Activated naive CD8-positive, alpha-beta T cell treated with anti-CD3 and anti-CD28 coated beads for 36 hours (primary cell): ENCODE measurements around the gene PPFIBP1. TPM values are rescaled to one million over a fixed set of nuclear protein-coding genes. Genes with fewer than 3 reads are reported as not detected.
"Not testable (repeated sequence)": the region's sequence is repeated elsewhere in the genome, so short reads cannot be mapped to it uniquely, and the experiment has no call there.

Experiments used
- DNase-seq: peaks from one replicate; pipeline ENCODE4 v3.0.0; 2021
- H3K27ac Mint-ChIP-seq: one replicate; pipeline ENCODE4 v1.8.0; 2022; ENCODE audit warnings: mild to moderate bottlenecking, moderate library complexity, mixed read lengths
- H3K27me3 Mint-ChIP-seq: one replicate; pipeline ENCODE4 v1.8.0; 2022; ENCODE audit warnings: mild to moderate bottlenecking, mixed read lengths
- H3K36me3 Mint-ChIP-seq: one replicate; pipeline ENCODE4 v1.8.0; 2021; ENCODE audit warnings: mild to moderate bottlenecking, mixed read lengths
- H3K4me1 Mint-ChIP-seq: one replicate; pipeline ENCODE4 v1.8.0; 2021; ENCODE audit warnings: mixed read lengths
- H3K4me3 Mint-ChIP-seq: one replicate; pipeline ENCODE4 v1.8.0; 2022; ENCODE audit warnings: mild to moderate bottlenecking, moderate library complexity, mixed read lengths
- H3K9me3 Mint-ChIP-seq: one replicate; pipeline ENCODE4 v1.8.0; 2022; ENCODE audit warnings: mixed read lengths
- total RNA-seq, 2 experiments: library from RNA; stranded (reverse); gene quantifications; one replicate each; pipeline ENCODE4 v1.2.3, GENCODE V29; 2021

Gene PPFIBP1
- total RNA-seq, 2 experiments from 2014 or later, result 22.2 to 22.5 TPM

- Mint-ChIP-seq H3K9me3 (no peaks in the 10 kb centered on the region), H3K4me1 (peaks cover 23% of the 10 kb centered on the region), H3K4me3 (peak overlapping the region; percentile 95), H3K27me3 (peaks cover 7% of the 10 kb centered on the region), H3K27ac (peak overlapping the region; percentile 96), H3K36me3 (peaks cover 16% of the 10 kb centered on the region)
- no peak for DNase-seq
Observed at GRCh38 chr12:27709932-27710591, 186.1 kb downstream of the PPFIBP1 start.

DNA sequence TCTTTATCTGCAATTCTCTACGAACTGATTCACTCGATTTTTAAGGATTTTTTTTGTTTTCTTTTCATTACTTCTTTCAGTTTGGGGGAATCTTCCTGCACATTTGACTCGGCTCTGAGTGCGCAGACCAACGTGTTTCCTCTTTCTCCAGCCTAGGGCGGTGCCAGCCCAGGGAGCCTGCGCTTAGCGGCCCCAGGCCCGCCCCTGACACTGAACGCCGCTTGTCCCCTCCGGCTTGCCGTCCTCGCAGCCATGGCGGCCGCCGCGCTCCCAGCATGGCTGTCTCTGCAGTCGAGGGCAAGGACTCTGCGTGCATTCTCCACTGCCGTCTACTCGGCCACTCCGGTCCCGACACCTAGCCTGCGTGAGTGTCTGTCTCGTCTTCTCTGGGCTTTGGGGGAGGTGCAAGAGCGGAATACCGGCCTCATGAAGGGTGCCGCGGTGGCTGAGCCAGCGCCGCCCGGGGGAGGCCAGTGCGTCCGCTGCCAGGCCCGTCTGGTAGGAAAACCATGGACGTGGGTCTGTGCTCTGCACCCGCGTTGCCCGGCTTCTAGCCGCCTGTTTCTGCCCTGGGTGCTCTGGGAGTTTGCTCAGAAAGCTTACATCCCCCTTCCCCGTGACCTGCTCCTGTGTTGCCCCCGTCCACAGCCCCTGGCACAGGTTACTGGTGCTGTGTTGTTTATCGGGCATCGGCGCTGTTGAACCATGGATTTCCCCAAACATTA lies 186.7 kb downstream of the PPFIBP1 start, which contains the start of gene MRPS35:
MRPS35 (plus strand) TSS at position 241 of the 725 bp plus-strand sequence; CDS start at position 253, 12 bp downstream.
- Mint-ChIP-seq H3K27ac (peak within 1 kb of the TSS; percentile 96), H3K36me3 (peaks cover 17% of the 10 kb centered on the region), H3K4me1 (peaks cover 24% of the 10 kb centered on the region), H3K9me3 (no peaks in the 10 kb centered on the region), H3K4me3 (peak within 1 kb of the TSS; percentile 95), H3K27me3 (peaks cover 7% of the 10 kb centered on the region)
- peak; percentile 93 for DNase-seq

DNA sequence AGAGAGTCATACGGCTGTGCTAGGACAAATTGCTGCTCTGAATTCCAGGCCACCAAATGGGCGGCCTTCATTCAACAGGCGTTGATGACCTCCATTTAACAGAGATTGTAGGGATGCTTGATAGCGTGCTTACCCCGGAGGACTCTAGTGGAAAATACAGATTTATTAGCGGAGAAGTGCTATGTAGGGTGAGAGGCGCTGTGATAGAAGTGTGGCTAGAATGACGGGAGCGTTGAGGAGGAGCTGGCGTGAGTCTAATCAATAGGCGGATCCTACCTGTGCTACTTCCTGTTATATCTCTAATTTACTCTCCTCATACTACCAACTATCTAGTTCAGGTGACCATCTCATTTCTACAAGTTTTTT lies 187.3 kb downstream of the PPFIBP1 start:
- H3K9me3 Mint-ChIP-seq, result no peaks in the 10 kb centered on the region
- peaks cover 19% of the 10 kb centered on the region for H3K36me3 Mint-ChIP-seq
- H3K4me1 Mint-ChIP-seq, result peaks cover 24% of the 10 kb centered on the region
- peaks cover 7% of the 10 kb centered on the region for H3K27me3 Mint-ChIP-seq
- peak overlapping the region; percentile 96 for H3K27ac Mint-ChIP-seq
- peak; percentile 20 for DNase-seq
- peak overlapping the region; percentile 95 for H3K4me3 Mint-ChIP-seq

GRCh38 chr12:27711967-27712366 lies 188.0 kb downstream of the PPFIBP1 start:
- Mint-ChIP-seq H3K4me3 (peak overlapping the region; percentile 95), H3K4me1 (peaks cover 24% of the 10 kb centered on the region), H3K9me3 (no peaks in the 10 kb centered on the region), H3K36me3 (peaks cover 20% of the 10 kb centered on the region), H3K27ac (peak overlapping the region; percentile 96), H3K27me3 (peaks cover 7% of the 10 kb centered on the region)
- DNase-seq, result no peak

DNA sequence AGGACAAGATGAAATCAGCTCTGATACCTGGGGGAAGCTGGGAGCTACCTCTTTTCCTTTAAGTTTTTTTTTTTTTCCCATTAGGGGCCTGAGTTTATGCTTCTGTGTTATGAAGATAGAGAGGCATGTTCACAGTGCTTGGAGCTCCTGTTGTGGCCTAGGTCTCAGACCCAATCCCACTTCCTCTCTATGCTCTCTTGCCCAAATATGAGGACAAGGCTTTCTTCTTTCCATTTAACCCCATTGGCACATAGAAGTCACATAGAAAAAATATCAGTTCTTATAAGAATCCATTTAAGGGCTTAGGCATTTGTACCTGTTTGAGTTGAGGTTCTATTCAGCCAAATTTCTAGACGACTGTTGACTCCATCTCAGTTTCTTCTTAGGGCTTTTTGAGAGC lies 199.2 kb downstream of the PPFIBP1 start:
- H3K9me3 Mint-ChIP-seq, result no peaks in the 10 kb centered on the region
- no peaks in the 10 kb centered on the region for H3K27me3 Mint-ChIP-seq
- no peak overlapping the region for H3K27ac Mint-ChIP-seq
- no peak overlapping the region for H3K4me3 Mint-ChIP-seq
- H3K4me1 Mint-ChIP-seq, result peaks cover 7% of the 10 kb centered on the region
- no peak for DNase-seq
- H3K36me3 Mint-ChIP-seq, result peaks cover 10% of the 10 kb centered on the region

DNA sequence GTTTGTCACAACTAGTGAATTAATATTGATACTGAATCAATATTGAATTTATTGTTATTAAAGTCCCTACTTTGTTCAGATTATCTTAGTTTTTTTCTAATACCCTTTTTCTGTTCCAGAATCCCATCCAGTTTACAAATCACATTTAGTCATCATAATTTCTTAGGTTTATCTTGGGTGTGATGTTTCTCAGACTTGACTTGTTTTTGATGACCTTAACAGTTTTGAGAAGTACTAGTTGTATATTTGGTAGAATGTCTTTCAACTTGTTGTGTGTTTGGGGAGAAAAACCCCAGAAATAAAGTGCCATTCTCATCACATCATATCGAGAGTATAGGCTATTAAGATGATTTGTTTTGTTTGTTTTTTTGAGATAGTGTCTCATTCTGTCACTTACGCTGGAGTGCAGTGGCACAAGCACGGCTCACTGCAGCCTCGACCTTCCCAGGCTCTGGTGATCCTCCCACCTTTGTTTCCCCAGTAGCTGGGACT lies 206.1 kb downstream of the PPFIBP1 start:
- Mint-ChIP-seq H3K27me3 (no peaks in the 10 kb centered on the region), H3K9me3 (no peaks in the 10 kb centered on the region), H3K4me1 (peaks cover 2% of the 10 kb centered on the region), H3K36me3 (peaks cover 17% of the 10 kb centered on the region), H3K4me3 (no peak overlapping the region), H3K27ac (no peak overlapping the region)
- no peak for DNase-seq

DNA sequence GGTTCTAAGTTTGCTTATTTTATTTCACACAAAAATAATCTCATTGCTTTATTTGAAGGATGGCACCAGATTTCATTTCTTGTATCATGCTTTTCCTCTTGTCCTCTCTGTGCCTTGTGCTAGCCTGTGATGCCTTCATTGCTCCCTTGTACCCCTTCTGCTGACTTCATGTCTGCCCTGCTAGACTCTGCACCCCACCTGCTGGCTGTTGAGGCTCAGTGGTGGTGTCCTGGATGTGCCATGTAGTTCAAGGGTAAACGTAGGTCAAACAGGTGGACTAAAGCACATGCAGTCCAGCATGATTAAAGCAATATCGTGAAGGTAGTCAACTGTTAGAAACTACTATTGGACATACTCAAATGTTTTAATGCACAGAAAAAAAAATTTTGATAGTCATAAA lies 208.3 kb downstream of the PPFIBP1 start:
- Mint-ChIP-seq H3K9me3 (no peaks in the 10 kb centered on the region), H3K4me1 (peaks cover 2% of the 10 kb centered on the region), H3K4me3 (no peak overlapping the region), H3K27ac (no peak overlapping the region), H3K36me3 (peaks cover 12% of the 10 kb centered on the region), H3K27me3 (no peaks in the 10 kb centered on the region)
- no peak for DNase-seq

- peaks cover 12% of the 10 kb centered on the region for H3K36me3 Mint-ChIP-seq
- H3K4me1 Mint-ChIP-seq, result peaks cover 2% of the 10 kb centered on the region
- no peak overlapping the region for H3K4me3 Mint-ChIP-seq
- DNase-seq, result peak; percentile 20
- no peaks in the 10 kb centered on the region for H3K9me3 Mint-ChIP-seq
- H3K27ac Mint-ChIP-seq, result no peak overlapping the region
- no peaks in the 10 kb centered on the region for H3K27me3 Mint-ChIP-seq
Observed at GRCh38 chr12:27733052-27733656, 209.1 kb downstream of the PPFIBP1 start.

- H3K4me1 Mint-ChIP-seq, result peaks cover 2% of the 10 kb centered on the region
- H3K27me3 Mint-ChIP-seq, result no peaks in the 10 kb centered on the region
- no peak overlapping the region for H3K4me3 Mint-ChIP-seq
- no peaks in the 10 kb centered on the region for H3K9me3 Mint-ChIP-seq
- H3K27ac Mint-ChIP-seq, result no peak overlapping the region
- no peak for DNase-seq
- peaks cover 12% of the 10 kb centered on the region for H3K36me3 Mint-ChIP-seq
Observed at GRCh38 chr12:27733791-27734190, 209.8 kb downstream of the PPFIBP1 start.

- H3K9me3 Mint-ChIP-seq, H3K27me3 Mint-ChIP-seq, H3K4me1 Mint-ChIP-seq, DNase-seq, H3K27ac Mint-ChIP-seq, H3K4me3 Mint-ChIP-seq: not testable (repeated sequence)
- H3K36me3 Mint-ChIP-seq, result peaks cover 12% of the 10 kb centered on the region
Observed at GRCh38 chr12:27734321-27734720, 210.3 kb downstream of the PPFIBP1 start.

DNA sequence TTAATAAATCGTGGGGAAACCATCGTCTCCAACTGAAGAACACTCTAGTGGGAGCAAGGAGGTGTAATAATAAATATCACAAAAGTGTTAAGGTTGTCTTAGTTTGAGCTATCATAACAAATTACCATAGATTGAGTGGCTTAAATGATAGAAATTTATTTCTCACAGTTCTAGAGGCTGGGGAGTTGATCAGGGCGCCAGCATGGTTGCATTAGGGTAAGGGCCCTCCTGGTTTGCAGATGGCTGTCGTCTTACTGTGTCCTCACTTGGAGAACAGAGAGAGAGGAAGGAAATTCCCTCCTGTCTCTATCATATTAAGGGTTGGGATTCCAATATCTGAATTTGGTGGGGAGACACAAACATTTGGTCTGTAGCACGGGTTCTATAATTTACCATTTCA lies 219.6 kb downstream of the PPFIBP1 start:
- peaks cover 9% of the 10 kb centered on the region for H3K4me1 Mint-ChIP-seq
- no peak overlapping the region for H3K4me3 Mint-ChIP-seq
- H3K27ac Mint-ChIP-seq, result no peak overlapping the region
- DNase-seq, result no peak
- H3K27me3 Mint-ChIP-seq, result no peaks in the 10 kb centered on the region
- peaks cover 35% of the 10 kb centered on the region for H3K36me3 Mint-ChIP-seq
- H3K9me3 Mint-ChIP-seq, result no peaks in the 10 kb centered on the region

Other genes with a start within 250 kb of the PPFIBP1 start
- 10 to 100 TPM; 10.8 to 13.3 TPM for gene BMAL2, start 191.4 kb upstream of the PPFIBP1 start, total RNA-seq
- not detected for gene SMCO2, start 77.5 kb upstream of the PPFIBP1 start, total RNA-seq
- under 1 TPM; 0.20 to 0.33 TPM for gene REP15, start 172.2 kb downstream of the PPFIBP1 start, total RNA-seq
- 10 to 100 TPM; 69.5 to 70.2 TPM for gene MRPS35, start 186.6 kb downstream of the PPFIBP1 start, total RNA-seq